Epithelial cell of esophagus (primary cell): ENCODE results near the gene GK2.

Experiments
- DNase-seq: peaks from one replicate; pipeline ENCODE4 v3.0.0; 2010; ENCODE audit warnings: low read depth
- H3K4me3 ChIP-seq: 2 replicates; pipeline ENCODE4 v1.5.1; 2011; ENCODE audit warnings: mild to moderate bottlenecking, low read length, control low read depth
- TF ChIP-seq, protein P1 (sequence below): IDR thresholded peaks from 2 replicates; pipeline ENCODE4 v1.5.1; 2011; ENCODE audit warnings: low read depth, mild to moderate bottlenecking, low read length, control low read depth, inconsistent platforms; ENCODE audit not compliant: insufficient read depth; ENCODE audit errors: missing control alignments

Gene GK2

DNA sequence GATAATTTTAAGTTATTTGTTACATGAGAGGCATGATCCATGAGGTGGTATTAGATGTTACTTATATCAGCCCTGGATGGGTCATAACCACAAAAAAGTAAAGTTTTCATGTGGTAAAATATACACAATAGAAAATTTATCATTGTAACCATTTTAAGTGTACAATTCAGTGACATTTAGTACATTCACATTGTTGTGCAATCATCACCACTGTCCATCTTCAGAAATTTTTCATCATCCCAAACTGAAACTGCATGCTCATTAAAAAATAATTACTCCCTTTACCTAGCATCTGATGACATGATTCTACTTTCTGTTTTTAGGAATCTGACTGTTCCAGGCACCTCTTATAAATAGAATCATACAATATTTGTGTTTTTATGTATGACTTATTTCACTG lies 11.2 kb downstream of the GK2 start:
- H3K4me3 ChIP-seq, result no peak overlapping the region
- TF ChIP-seq, protein P1, sequence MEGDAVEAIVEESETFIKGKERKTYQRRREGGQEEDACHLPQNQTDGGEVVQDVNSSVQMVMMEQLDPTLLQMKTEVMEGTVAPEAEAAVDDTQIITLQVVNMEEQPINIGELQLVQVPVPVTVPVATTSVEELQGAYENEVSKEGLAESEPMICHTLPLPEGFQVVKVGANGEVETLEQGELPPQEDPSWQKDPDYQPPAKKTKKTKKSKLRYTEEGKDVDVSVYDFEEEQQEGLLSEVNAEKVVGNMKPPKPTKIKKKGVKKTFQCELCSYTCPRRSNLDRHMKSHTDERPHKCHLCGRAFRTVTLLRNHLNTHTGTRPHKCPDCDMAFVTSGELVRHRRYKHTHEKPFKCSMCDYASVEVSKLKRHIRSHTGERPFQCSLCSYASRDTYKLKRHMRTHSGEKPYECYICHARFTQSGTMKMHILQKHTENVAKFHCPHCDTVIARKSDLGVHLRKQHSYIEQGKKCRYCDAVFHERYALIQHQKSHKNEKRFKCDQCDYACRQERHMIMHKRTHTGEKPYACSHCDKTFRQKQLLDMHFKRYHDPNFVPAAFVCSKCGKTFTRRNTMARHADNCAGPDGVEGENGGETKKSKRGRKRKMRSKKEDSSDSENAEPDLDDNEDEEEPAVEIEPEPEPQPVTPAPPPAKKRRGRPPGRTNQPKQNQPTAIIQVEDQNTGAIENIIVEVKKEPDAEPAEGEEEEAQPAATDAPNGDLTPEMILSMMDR, result no peak
- no peak for DNase-seq

GRCh38 chr4:79395841-79396240 lies 12.2 kb downstream of the GK2 start:
- no peak overlapping the region for H3K4me3 ChIP-seq
- no peak for DNase-seq
- TF ChIP-seq, protein P1, result no peak

- TF ChIP-seq, protein P1, result no peak
- DNase-seq, result no peak
- no peak overlapping the region for H3K4me3 ChIP-seq
These were observed 17.1 kb downstream of the GK2 start for GRCh38 chr4:79390890-79391289.

DNA sequence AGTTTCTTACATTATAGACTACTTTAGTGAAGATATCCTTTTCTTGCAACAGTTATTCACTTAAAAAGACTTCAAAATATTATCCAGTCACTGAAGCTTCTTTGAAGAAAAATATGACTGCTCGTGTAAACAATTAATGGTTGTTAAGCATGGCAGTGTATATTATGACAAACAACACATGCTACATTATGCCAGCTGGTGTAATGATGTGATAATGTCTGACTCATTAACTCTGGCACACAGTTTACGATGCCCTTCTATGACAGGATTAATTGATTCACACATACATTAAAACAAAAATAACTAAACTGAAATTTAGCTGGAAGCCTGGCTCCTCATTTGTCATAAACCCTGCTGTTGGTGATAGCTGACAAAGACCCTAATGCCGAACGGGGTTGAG lies 22.4 kb downstream of the GK2 start:
- TF ChIP-seq, protein P1, result no peak
- DNase-seq, result peak; percentile 14
- H3K4me3 ChIP-seq, result no peak overlapping the region

DNA sequence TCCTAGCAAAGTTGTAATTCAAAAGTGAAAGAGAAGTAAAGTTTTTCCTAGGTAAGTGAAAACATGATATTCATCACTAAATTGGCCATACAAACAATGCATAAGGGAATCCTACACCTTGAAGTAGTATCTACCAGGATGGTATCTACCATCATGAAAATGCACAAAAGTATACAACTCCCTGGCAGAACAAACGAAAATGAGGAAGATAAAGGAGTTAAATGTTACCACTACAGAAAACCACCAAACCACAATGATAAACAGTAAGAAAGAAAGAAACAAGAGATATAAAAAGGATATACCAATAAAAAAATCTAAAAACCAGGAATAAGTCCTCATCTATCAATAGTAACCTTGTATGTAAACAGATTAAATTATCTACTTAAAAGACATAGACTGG lies 26.9 kb downstream of the GK2 start:
- TF ChIP-seq, protein P1, result no peak
- DNase-seq, result no peak
- no peak overlapping the region for H3K4me3 ChIP-seq

DNA sequence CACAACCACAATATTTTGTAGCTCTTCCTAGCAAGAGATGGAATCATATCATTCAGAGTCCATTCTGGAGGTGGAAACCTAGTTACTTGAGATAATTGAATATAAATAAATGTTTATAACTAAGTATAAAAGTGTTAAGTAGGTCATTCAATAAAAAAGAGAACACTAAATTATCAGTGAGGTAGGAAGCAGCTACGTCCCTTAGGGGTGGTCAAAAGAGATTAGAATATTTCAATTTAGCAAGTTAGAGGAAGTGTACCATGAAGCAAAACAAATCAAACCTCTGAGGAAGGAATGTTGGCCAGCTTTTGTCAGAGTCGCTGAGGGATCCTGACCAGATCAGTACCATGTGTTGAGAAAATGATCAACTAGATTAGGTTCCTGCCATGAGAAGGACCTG lies 38.0 kb downstream of the GK2 start:
- TF ChIP-seq, protein P1, result no peak
- no peak overlapping the region for H3K4me3 ChIP-seq
- DNase-seq, result no peak

DNA sequence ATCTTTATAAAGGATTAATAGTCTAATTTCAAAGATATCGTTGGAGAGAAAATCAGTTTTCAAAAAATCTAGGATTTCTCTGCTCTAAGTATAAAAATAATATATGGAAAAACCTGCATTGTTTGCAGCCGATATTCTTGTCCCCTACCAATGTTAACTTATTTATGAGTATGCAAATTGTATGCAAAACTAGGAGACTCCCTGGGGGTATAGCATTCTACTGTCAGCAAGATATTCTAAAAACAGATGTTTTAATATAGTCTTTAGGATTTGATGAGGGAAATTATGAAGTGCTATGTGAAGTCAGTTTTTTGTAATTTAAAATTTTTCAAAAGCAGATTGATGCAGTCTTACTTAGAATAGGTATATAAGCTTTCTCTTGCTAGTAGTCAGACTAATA lies 40.9 kb downstream of the GK2 start:
- H3K4me3 ChIP-seq, result no peak overlapping the region
- no peak for DNase-seq
- TF ChIP-seq, protein P1, result no peak
